ENCODE data around the gene SLAMF9. TPM values are rescaled to one million over a fixed set of nuclear protein-coding genes. Genes with fewer than 3 reads are reported as not detected.
"Not testable (repeated sequence)": the region's sequence is repeated elsewhere in the genome, so short reads cannot be mapped to it uniquely, and the experiment has no call there.

The SLAMF9 gene
- total and polyA plus RNA-seq, 2 experiments from 2014 or later, result 0.48 TPM; not detected in 1

- H3K4me3 ChIP-seq, result no peak overlapping the region
- H3K9me3 ChIP-seq (ENCODE audit: low read depth), result no peaks in the 10 kb centered on the region
- no peak overlapping the region for H2AFZ ChIP-seq
- no peaks in the 10 kb centered on the region for H4K20me1 ChIP-seq (ENCODE audit: insufficient read depth)
- no peaks in the 10 kb centered on the region for H3K79me2 ChIP-seq (ENCODE audit: insufficient read depth)
- no peak for DNase-seq
- no peak for TF ChIP-seq EZH2phosphoT487 (IDR thresholded peaks at IDR 0.05; ENCODE audit: insufficient read depth, low read depth)
- H3K9ac ChIP-seq, result no peak overlapping the region
- H3K36me3 ChIP-seq (ENCODE audit: low read depth), result no peaks in the 10 kb centered on the region
- no peaks in the 10 kb centered on the region for H3K27me3 ChIP-seq (replicated peaks; ENCODE audit: insufficient read depth)
- no peaks in the 10 kb centered on the region for H3K9me2 ChIP-seq (ENCODE audit: insufficient read depth)
- no peak overlapping the region for H3K27ac ChIP-seq
- in situ Hi-C loops (cut with MboI), result no loop called here
- 69 to 75% methylated on average over 9 of the region's 9 CpGs for WGBS, 2 experiments (ENCODE audit: low coverage in 1 of 2, low lambda C conversion rate in 2 of 2, missing lambda C conversion rate in 2 of 2)
- H3K4me2 ChIP-seq (ENCODE audit: unreplicated experiment), result no peak overlapping the region
- H3F3A ChIP-seq (ENCODE audit: insufficient read depth), result peaks cover 4% of the 10 kb centered on the region
- peaks cover 32% of the 10 kb centered on the region for H3K4me1 ChIP-seq (ENCODE audit: insufficient read depth)
Measured at GRCh38 chr1:159908031-159908940, 45.8 kb downstream of the SLAMF9 start.

DNA sequence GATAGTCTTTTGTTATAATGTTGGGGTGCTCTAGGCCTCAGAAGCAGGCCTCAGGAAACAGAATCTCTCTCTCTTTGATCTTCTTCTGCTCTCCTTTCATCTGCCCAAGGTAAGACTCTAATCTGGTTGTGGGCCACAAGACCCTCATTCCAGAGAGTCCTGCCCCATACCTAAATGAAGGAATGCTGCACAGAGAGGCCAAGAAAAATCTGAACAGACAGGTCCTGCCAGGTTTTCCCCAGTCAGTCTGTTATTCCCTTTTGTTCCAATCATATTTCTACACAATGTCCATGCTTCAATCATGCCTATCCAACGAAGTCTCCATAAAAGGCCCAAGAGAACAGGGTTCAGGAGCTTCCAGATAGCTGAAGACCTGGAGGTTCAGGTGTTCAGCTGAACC, 47.1 kb downstream of the SLAMF9 start:
- no peaks in the 10 kb centered on the region for H4K20me1 ChIP-seq (ENCODE audit: insufficient read depth)
- 27 to 45% methylated on average over 1 of the region's 1 CpG for WGBS, 2 experiments (ENCODE audit: low coverage in 1 of 2, low lambda C conversion rate in 2 of 2, missing lambda C conversion rate in 2 of 2)
- in situ Hi-C loops (cut with MboI), result no loop called here

DNA sequence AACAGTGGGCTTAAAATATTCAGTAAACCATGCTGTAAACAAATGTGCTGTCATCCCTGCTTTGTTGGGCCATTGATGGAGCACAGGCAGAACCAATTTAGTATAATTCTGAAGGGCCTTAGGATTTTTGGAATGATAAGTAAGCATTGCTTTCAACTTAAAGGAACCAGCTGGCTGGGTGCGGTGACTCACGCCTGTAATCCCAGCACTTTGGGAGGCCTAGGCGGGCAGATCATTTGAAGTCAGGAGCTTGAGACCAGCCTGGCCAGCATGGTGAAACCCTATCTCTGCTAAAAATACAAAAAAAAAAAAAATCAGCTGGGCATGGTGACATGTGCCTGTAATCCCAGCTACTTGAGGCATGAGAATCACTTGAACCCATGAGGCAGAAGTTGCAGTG, 50.0 kb downstream of the SLAMF9 start:
- H3K27me3 ChIP-seq (replicated peaks; ENCODE audit: insufficient read depth); H3K4me3 ChIP-seq; H3K4me1 ChIP-seq (ENCODE audit: insufficient read depth); H3K36me3 ChIP-seq (ENCODE audit: low read depth); in situ Hi-C loops (cut with MboI); H3K4me2 ChIP-seq (ENCODE audit: unreplicated experiment); H3F3A ChIP-seq (ENCODE audit: insufficient read depth); H3K9me2 ChIP-seq (ENCODE audit: insufficient read depth); H3K9me3 ChIP-seq (ENCODE audit: low read depth); DNase-seq; H3K9ac ChIP-seq; H3K79me2 ChIP-seq (ENCODE audit: insufficient read depth); H2AFZ ChIP-seq; H3K27ac ChIP-seq; H4K20me1 ChIP-seq (ENCODE audit: insufficient read depth): not testable (repeated sequence)
- WGBS, 2 experiments (ENCODE audit: low coverage in 1 of 2, low lambda C conversion rate in 2 of 2, missing lambda C conversion rate in 2 of 2), result 91 to 97% methylated on average over 3 of the region's 3 CpGs

More for the DNA sequence above, 47.1 kb downstream of the SLAMF9 start:
- no peak overlapping the region for H3K9ac ChIP-seq
- H2AFZ ChIP-seq, result no peak overlapping the region
- no peaks in the 10 kb centered on the region for H3K79me2 ChIP-seq (ENCODE audit: insufficient read depth)
- H3F3A ChIP-seq (ENCODE audit: insufficient read depth), result no peaks in the 10 kb centered on the region
- peaks cover 20% of the 10 kb centered on the region for H3K4me1 ChIP-seq (ENCODE audit: insufficient read depth)
- no peaks in the 10 kb centered on the region for H3K9me3 ChIP-seq (ENCODE audit: low read depth)
- H3K27me3 ChIP-seq (replicated peaks; ENCODE audit: insufficient read depth), result no peaks in the 10 kb centered on the region
- no peaks in the 10 kb centered on the region for H3K36me3 ChIP-seq (ENCODE audit: low read depth)
- H3K27ac ChIP-seq, result no peak overlapping the region
- H3K4me2 ChIP-seq (ENCODE audit: unreplicated experiment), result no peak overlapping the region
- TF ChIP-seq EZH2phosphoT487 (IDR thresholded peaks at IDR 0.05; ENCODE audit: insufficient read depth, low read depth), result no peak
- TF ChIP-seq EZH2 (IDR thresholded peaks at IDR 0.05; ENCODE audit: insufficient read depth, poor library complexity, severe bottlenecking), result no peak
- H3K4me3 ChIP-seq, result no peak overlapping the region
- no peak for DNase-seq
- H3K9me2 ChIP-seq (ENCODE audit: insufficient read depth), result no peaks in the 10 kb centered on the region

DNA sequence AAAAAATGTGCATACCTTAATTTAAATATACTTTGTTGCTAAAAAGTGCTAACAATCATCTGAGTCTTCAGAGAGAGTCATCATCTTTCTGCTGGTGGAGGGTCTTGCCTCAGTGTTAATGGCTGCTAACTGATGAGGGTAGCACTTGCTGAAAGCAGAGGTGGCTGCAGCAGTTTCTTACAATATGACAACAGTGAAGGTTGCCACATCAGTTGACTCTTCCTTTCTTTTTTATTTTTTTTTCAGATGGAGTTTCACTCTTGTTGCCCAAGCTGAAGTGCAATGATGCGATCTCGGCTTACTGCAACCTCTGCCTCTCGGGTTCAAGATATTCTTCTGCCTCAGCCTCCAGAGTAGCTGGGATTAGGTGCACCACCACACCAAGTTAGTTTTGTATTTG, 51.5 kb downstream of the SLAMF9 start:
- H3K4me3 ChIP-seq, result no peak overlapping the region
- no peaks in the 10 kb centered on the region for H3K4me1 ChIP-seq (ENCODE audit: insufficient read depth)
- H3F3A ChIP-seq (ENCODE audit: insufficient read depth), result no peaks in the 10 kb centered on the region
- DNase-seq, result no peak
- TF ChIP-seq EZH2phosphoT487 (IDR thresholded peaks at IDR 0.05; ENCODE audit: insufficient read depth, low read depth) (no peak), EZH2 (IDR thresholded peaks at IDR 0.05; ENCODE audit: insufficient read depth, poor library complexity, severe bottlenecking) (no peak)
- no peaks in the 10 kb centered on the region for H3K36me3 ChIP-seq (ENCODE audit: low read depth)
- no peaks in the 10 kb centered on the region for H3K9me2 ChIP-seq (ENCODE audit: insufficient read depth)
- H4K20me1 ChIP-seq (ENCODE audit: insufficient read depth), result no peaks in the 10 kb centered on the region
- no peak overlapping the region for H3K27ac ChIP-seq
- H2AFZ ChIP-seq, result no peak overlapping the region
- H3K27me3 ChIP-seq (replicated peaks; ENCODE audit: insufficient read depth), result no peaks in the 10 kb centered on the region
- H3K79me2 ChIP-seq (ENCODE audit: insufficient read depth), result no peaks in the 10 kb centered on the region
- H3K4me2 ChIP-seq (ENCODE audit: unreplicated experiment), result no peak overlapping the region
- in situ Hi-C loops (cut with MboI), result no loop called here
- H3K9me3 ChIP-seq (ENCODE audit: low read depth), result no peaks in the 10 kb centered on the region
- H3K9ac ChIP-seq, result no peak overlapping the region
- WGBS, 2 experiments (ENCODE audit: low coverage in 1 of 2, low lambda C conversion rate in 2 of 2, missing lambda C conversion rate in 2 of 2), result 84 to 87% methylated on average over 3 of the region's 3 CpGs

Other genes starting within 250 kb of the SLAMF9 start
- gene CRP, start 239.6 kb downstream of the SLAMF9 start, total RNA-seq (2014; rRNA removed; shearing (Covaris generic)), result not detected in 2 replicates
- not detected in 2 replicates for gene CRP, start 239.6 kb downstream of the SLAMF9 start, polyA plus RNA-seq (2016; fragmentation: Nextera tagmentation; extraction: Ambion mirVana)
- gene DUSP23, start 173.3 kb downstream of the SLAMF9 start, total RNA-seq (2014; rRNA removed; shearing (Covaris generic)), result 32.6 and 33.8 TPM in 2 replicates
- 51.4 and 52.1 TPM in 2 replicates for gene DUSP23, start 173.3 kb downstream of the SLAMF9 start, polyA plus RNA-seq (2016; fragmentation: Nextera tagmentation; extraction: Ambion mirVana)
- not detected in 2 replicates for gene FCRL6, start 151.9 kb downstream of the SLAMF9 start, total RNA-seq (2014; rRNA removed; shearing (Covaris generic))
- not detected in 2 replicates for gene FCRL6, start 151.9 kb downstream of the SLAMF9 start, polyA plus RNA-seq (2016; fragmentation: Nextera tagmentation; extraction: Ambion mirVana)
- not detected in 2 replicates for gene SLAMF8, start 127.4 kb downstream of the SLAMF9 start, total RNA-seq (2014; rRNA removed; shearing (Covaris generic))
- 0.16 TPM in 1 of 2 replicates, not detected in the other for gene SLAMF8, start 127.4 kb downstream of the SLAMF9 start, polyA plus RNA-seq (2016; fragmentation: Nextera tagmentation; extraction: Ambion mirVana)
- not detected in 2 replicates for gene VSIG8, start 91.6 kb downstream of the SLAMF9 start, total RNA-seq (2014; rRNA removed; shearing (Covaris generic))
- not detected in 2 replicates for gene VSIG8, start 91.6 kb downstream of the SLAMF9 start, polyA plus RNA-seq (2016; fragmentation: Nextera tagmentation; extraction: Ambion mirVana)
- not detected in 2 replicates for gene CFAP45, start 54.1 kb downstream of the SLAMF9 start, total RNA-seq (2014; rRNA removed; shearing (Covaris generic))
- 0.34 and 0.51 TPM in 2 replicates for gene CFAP45, start 54.1 kb downstream of the SLAMF9 start, polyA plus RNA-seq (2016; fragmentation: Nextera tagmentation; extraction: Ambion mirVana)
- gene TAGLN2, start 28.7 kb downstream of the SLAMF9 start, total RNA-seq (2014; rRNA removed; shearing (Covaris generic)), result 360 and 400 TPM in 2 replicates
- 692 and 713 TPM in 2 replicates for gene TAGLN2, start 28.7 kb downstream of the SLAMF9 start, polyA plus RNA-seq (2016; fragmentation: Nextera tagmentation; extraction: Ambion mirVana)
- not detected in 2 replicates for gene IGSF9, start 8.6 kb downstream of the SLAMF9 start, total RNA-seq (2014; rRNA removed; shearing (Covaris generic))
- gene IGSF9, start 8.6 kb downstream of the SLAMF9 start, polyA plus RNA-seq (2016; fragmentation: Nextera tagmentation; extraction: Ambion mirVana), result 0.13 TPM in 1 of 2 replicates, not detected in the other
- gene PIGM, start 77.8 kb upstream of the SLAMF9 start, total RNA-seq (2014; rRNA removed; shearing (Covaris generic)), result 4.8 and 5.5 TPM in 2 replicates
- 5.4 and 5.7 TPM in 2 replicates for gene PIGM, start 77.8 kb upstream of the SLAMF9 start, polyA plus RNA-seq (2016; fragmentation: Nextera tagmentation; extraction: Ambion mirVana)
- not detected in 2 replicates for gene KCNJ10, start 115.9 kb upstream of the SLAMF9 start, total RNA-seq (2014; rRNA removed; shearing (Covaris generic))
- not detected in 2 replicates for gene KCNJ10, start 115.9 kb upstream of the SLAMF9 start, polyA plus RNA-seq (2016; fragmentation: Nextera tagmentation; extraction: Ambion mirVana)
- 0.13 TPM in 1 of 2 replicates, not detected in the other for gene KCNJ9, start 127.3 kb upstream of the SLAMF9 start, total RNA-seq (2014; rRNA removed; shearing (Covaris generic))
- not detected in 2 replicates for gene KCNJ9, start 127.3 kb upstream of the SLAMF9 start, polyA plus RNA-seq (2016; fragmentation: Nextera tagmentation; extraction: Ambion mirVana)
- gene IGSF8, start 144.4 kb upstream of the SLAMF9 start, total RNA-seq (2014; rRNA removed; shearing (Covaris generic)), result 43.3 and 52.2 TPM in 2 replicates
- gene IGSF8, start 144.4 kb upstream of the SLAMF9 start, polyA plus RNA-seq (2016; fragmentation: Nextera tagmentation; extraction: Ambion mirVana), result 32.9 and 34.6 TPM in 2 replicates
- gene ATP1A2, start 161.5 kb upstream of the SLAMF9 start, total RNA-seq (2014; rRNA removed; shearing (Covaris generic)), result 0.11 and 0.13 TPM in 2 replicates
- gene ATP1A2, start 161.5 kb upstream of the SLAMF9 start, polyA plus RNA-seq (2016; fragmentation: Nextera tagmentation; extraction: Ambion mirVana), result 0.14 and 0.30 TPM in 2 replicates
- gene ATP1A4, start 197.4 kb upstream of the SLAMF9 start, total RNA-seq (2014; rRNA removed; shearing (Covaris generic)), result not detected in 2 replicates
- not detected in 2 replicates for gene ATP1A4, start 197.4 kb upstream of the SLAMF9 start, polyA plus RNA-seq (2016; fragmentation: Nextera tagmentation; extraction: Ambion mirVana)
- gene CASQ1, start 236.3 kb upstream of the SLAMF9 start, total RNA-seq (2014; rRNA removed; shearing (Covaris generic)), result 0.11 and 0.51 TPM in 2 replicates
- gene CASQ1, start 236.3 kb upstream of the SLAMF9 start, polyA plus RNA-seq (2016; fragmentation: Nextera tagmentation; extraction: Ambion mirVana), result 0.10 TPM in 1 of 2 replicates, not detected in the other